Retina (tissue), 1 donor: Measurements from ENCODE around the gene SFMBT2.
"Not testable (repeated sequence)": the region's sequence is repeated elsewhere in the genome, so short reads cannot be mapped to it uniquely, and the experiment has no call there.

Experiments used
- DNase-seq: peaks from one replicate; pipeline ENCODE4 v3.0.0-alpha.2; 2016

Gene SFMBT2

GRCh38 chr10:7258948-7259523, 151.8 kb downstream of the SFMBT2 start:
- DNase-seq: no peak

GRCh38 chr10:7255517-7255916, 155.3 kb downstream of the SFMBT2 start:
- no peak for DNase-seq

GRCh38 chr10:7251696-7252465, 159.0 kb downstream of the SFMBT2 start:
- no peak for DNase-seq

GRCh38 chr10:7250236-7250635, 160.6 kb downstream of the SFMBT2 start:
- DNase-seq: no peak

- no peak for DNase-seq
Measured at GRCh38 chr10:7248585-7249164, 162.2 kb downstream of the SFMBT2 start.

- DNase-seq: no peak
Measured at GRCh38 chr10:7248148-7248547, 162.7 kb downstream of the SFMBT2 start.

- DNase-seq: no peak
Measured at GRCh38 chr10:7245505-7245904, 165.3 kb downstream of the SFMBT2 start.

GRCh38 chr10:7243873-7244272, 167.0 kb downstream of the SFMBT2 start:
- no peak for DNase-seq

- no peak for DNase-seq
Measured at GRCh38 chr10:7243139-7243538, 167.7 kb downstream of the SFMBT2 start.

- no peak for DNase-seq
Measured at GRCh38 chr10:7239312-7239985, 171.4 kb downstream of the SFMBT2 start.

GRCh38 chr10:7235376-7235775, 175.5 kb downstream of the SFMBT2 start:
- no peak for DNase-seq

- DNase-seq: no peak
Measured at GRCh38 chr10:7234109-7234508, 176.7 kb downstream of the SFMBT2 start.

- DNase-seq: peak; percentile 5
Measured at GRCh38 chr10:7233259-7233991, 177.4 kb downstream of the SFMBT2 start.

- peak; percentile 70 for DNase-seq
Measured at GRCh38 chr10:7231509-7232414, 179.1 kb downstream of the SFMBT2 start.

- DNase-seq: no peak
Measured at GRCh38 chr10:7230951-7231350, 179.9 kb downstream of the SFMBT2 start.

GRCh38 chr10:7230036-7230435, 180.8 kb downstream of the SFMBT2 start:
- no peak for DNase-seq

GRCh38 chr10:7225133-7225532, 185.7 kb downstream of the SFMBT2 start:
- no peak for DNase-seq

- no peak for DNase-seq
Measured at GRCh38 chr10:7218968-7219367, 191.9 kb downstream of the SFMBT2 start.

- not testable (repeated sequence) for DNase-seq
Measured at GRCh38 chr10:7212696-7213095, 198.1 kb downstream of the SFMBT2 start.

- DNase-seq: no peak
Measured at GRCh38 chr10:7211857-7212577, 198.8 kb downstream of the SFMBT2 start.

GRCh38 chr10:7210516-7210915, 200.3 kb downstream of the SFMBT2 start:
- DNase-seq: no peak
